Liver (tissue), 3 donors: ENCODE data around the gene RAB3C.

Experiments used
- RAD21 ChIP-seq, 2 donors: IDR thresholded peaks; 2 replicates each; pipeline ENCODE4 v1.6.1; 2016; ENCODE audit warnings: antibody characterized with exemption in 2 of 2, mild to moderate bottlenecking in 2 of 2
- TF ChIP-seq, protein P1 (sequence below): IDR thresholded peaks from 2 replicates; pipeline ENCODE4 v1.6.1; 2016; ENCODE audit warnings: antibody characterized with exemption
- TF ChIP-seq, protein P2 (sequence below): fragments of 150-350 bp; IDR thresholded peaks from 2 replicates; pipeline ENCODE4 v1.5.1; 2017; ENCODE audit warnings: improper control_type of control experiment, low read depth, low read length; ENCODE audit not compliant: missing input control
- TF ChIP-seq, protein P3 (sequence below): IDR thresholded peaks from 2 replicates; pipeline ENCODE4 v1.6.1; 2016; ENCODE audit warnings: antibody characterized with exemption
- donor health status: healthy.
- donor health status: healthy.

DNA sequence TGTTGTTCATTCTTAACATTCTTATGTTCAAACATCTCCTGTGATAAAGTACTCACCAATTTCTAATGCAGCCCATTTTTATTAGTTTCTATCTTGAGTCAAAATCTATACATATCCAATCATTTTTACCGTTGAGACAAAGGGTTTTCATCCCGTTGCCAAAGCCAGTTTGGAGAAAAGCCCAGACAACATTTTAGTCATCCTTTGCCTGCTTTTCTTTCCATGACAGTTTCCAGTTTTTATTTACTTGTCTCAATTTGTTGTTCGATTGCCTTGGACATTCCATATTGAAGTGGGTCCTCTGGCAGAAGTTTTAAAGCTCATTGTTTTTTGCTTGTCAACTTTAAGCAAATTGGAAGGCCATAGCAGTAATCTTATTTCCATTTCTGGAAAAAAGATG, 123.9 kb downstream of the RAB3C start:
- TF ChIP-seq, protein P1, sequence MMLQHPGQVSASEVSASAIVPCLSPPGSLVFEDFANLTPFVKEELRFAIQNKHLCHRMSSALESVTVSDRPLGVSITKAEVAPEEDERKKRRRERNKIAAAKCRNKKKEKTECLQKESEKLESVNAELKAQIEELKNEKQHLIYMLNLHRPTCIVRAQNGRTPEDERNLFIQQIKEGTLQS = no peak
- TF ChIP-seq, protein P2, sequence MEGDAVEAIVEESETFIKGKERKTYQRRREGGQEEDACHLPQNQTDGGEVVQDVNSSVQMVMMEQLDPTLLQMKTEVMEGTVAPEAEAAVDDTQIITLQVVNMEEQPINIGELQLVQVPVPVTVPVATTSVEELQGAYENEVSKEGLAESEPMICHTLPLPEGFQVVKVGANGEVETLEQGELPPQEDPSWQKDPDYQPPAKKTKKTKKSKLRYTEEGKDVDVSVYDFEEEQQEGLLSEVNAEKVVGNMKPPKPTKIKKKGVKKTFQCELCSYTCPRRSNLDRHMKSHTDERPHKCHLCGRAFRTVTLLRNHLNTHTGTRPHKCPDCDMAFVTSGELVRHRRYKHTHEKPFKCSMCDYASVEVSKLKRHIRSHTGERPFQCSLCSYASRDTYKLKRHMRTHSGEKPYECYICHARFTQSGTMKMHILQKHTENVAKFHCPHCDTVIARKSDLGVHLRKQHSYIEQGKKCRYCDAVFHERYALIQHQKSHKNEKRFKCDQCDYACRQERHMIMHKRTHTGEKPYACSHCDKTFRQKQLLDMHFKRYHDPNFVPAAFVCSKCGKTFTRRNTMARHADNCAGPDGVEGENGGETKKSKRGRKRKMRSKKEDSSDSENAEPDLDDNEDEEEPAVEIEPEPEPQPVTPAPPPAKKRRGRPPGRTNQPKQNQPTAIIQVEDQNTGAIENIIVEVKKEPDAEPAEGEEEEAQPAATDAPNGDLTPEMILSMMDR = no peak
- TF ChIP-seq, protein P3, sequence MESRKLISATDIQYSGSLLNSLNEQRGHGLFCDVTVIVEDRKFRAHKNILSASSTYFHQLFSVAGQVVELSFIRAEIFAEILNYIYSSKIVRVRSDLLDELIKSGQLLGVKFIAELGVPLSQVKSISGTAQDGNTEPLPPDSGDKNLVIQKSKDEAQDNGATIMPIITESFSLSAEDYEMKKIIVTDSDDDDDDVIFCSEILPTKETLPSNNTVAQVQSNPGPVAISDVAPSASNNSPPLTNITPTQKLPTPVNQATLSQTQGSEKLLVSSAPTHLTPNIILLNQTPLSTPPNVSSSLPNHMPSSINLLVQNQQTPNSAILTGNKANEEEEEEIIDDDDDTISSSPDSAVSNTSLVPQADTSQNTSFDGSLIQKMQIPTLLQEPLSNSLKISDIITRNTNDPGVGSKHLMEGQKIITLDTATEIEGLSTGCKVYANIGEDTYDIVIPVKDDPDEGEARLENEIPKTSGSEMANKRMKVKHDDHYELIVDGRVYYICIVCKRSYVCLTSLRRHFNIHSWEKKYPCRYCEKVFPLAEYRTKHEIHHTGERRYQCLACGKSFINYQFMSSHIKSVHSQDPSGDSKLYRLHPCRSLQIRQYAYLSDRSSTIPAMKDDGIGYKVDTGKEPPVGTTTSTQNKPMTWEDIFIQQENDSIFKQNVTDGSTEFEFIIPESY = no peak
- TF ChIP-seq RAD21 (IDR thresholded peaks at IDR 0.05) = no peak
